Heart right ventricle (tissue), 16 donors: ENCODE results near the gene RNF166. TPM values are rescaled to one million over a fixed set of nuclear protein-coding genes. Genes with fewer than 3 reads are reported as not detected.

Experiments used
- ATAC-seq, 8 donors: fragments of 200-7000 bp; cut with Tn5 transposase; one replicate each; pipeline ENCODE4 v1.9.1; 2020; ENCODE audit warnings: mild to moderate bottlenecking in 8 of 8, moderate library complexity in 8 of 8, moderate number of reproducible peaks in 1 of 8
- DNase-seq, 2 donors: peaks; one replicate each; pipeline ENCODE4 v3.0.0-alpha.2; 2020
- H3K27ac ChIP-seq, 10 donors: fragments of 200-600 bp; sonication (generic) in 2 of 10; one replicate each; pipeline versions ENCODE4 v1.5.0 to v1.8.0; 2020 to 2022; ENCODE audit warnings: mild to moderate bottlenecking in 3 of 10
- H3K27me3 ChIP-seq, 7 donors: fragments of 200-600 bp; one replicate each; pipeline ENCODE4 v1.8.0; 2021 to 2022; ENCODE audit warnings: mild to moderate bottlenecking in 2 of 7
- H3K36me3 ChIP-seq, 9 donors: fragments of 200-600 bp; sonication (generic) in 1 of 9; one replicate each; pipeline versions ENCODE4 v1.5.0 to v1.8.0; 2020 to 2022; ENCODE audit warnings: mild to moderate bottlenecking in 2 of 9
- H3K4me1 ChIP-seq, 9 donors: fragments of 200-600 bp; sonication (generic) in 1 of 9; one replicate each; pipeline versions ENCODE4 v1.5.0 to v1.8.0; 2020 to 2022; ENCODE audit warnings: mild to moderate bottlenecking in 4 of 9
- H3K4me3 ChIP-seq, 10 donors: fragments of 200-600 bp; sonication (generic) in 2 of 10; one replicate each; pipeline versions ENCODE4 v1.5.0 to v1.8.0; 2020 to 2022; ENCODE audit warnings: mild to moderate bottlenecking in 7 of 10, moderate library complexity in 2 of 10
- H3K9me3 ChIP-seq, 11 donors: fragments of 200-600 bp in 10 of 11; sonication (generic) in 2 of 11; one replicate each; pipeline versions ENCODE4 v1.5.0 to v1.8.0; 2013 to 2022; ENCODE audit warnings: mild to moderate bottlenecking in 2 of 11, control low read depth in 1 of 11, moderate library complexity in 1 of 11
- CTCF ChIP-seq, 9 donors: fragments of 200-600 bp; sonication (generic) in 2 of 9; IDR thresholded peaks; one replicate each; pipeline versions ENCODE4 v1.5.0 to v1.8.0; 2021 to 2022; ENCODE audit warnings: antibody characterized with exemption in 9 of 9, mild to moderate bottlenecking in 5 of 9, moderate library complexity in 1 of 9
- WGBS, 2 donors: extraction: QIAGEN DNeasy Blood & Tissue Kit; methylation state at CpG; one replicate each; pipeline ENCODE4 v1.1.7; 2013; ENCODE audit warnings: inconsistent platforms in 1 of 2; 5-methylcytosine and 5-hydroxymethylcytosine counted together
- intact Hi-C, 10 donors: fragments of 100-400 bp; cut with DNase I; formaldehyde crosslinking; loops; one replicate each; pipeline versions ENCODE4 v1.11.1 to v1.14.2; 2022
- polyA plus RNA-seq, 2 donors: library from polyadenylated mRNA; stranded (reverse); fragments of 200-250 nt; gene quantifications; one replicate each; pipeline ENCODE4 v1.2.3, GENCODE V29; 2013
- total RNA-seq, 10 donors: library from RNA; stranded (reverse); fragmentation: NEBNext Ultra II Directional in 3 of 10; extraction: Animal tissue kit (Norgen Biotek cat#: 25700) in 3 of 10; gene quantifications; one replicate each; pipeline versions ENCODE4 v1.2.1 to v1.2.4, GENCODE V29; 2021 to 2023
- donor health status: Arrhythmogenic right ventricular cardiomyopathy.
- donor health status: ischemic (EF 13 %, LVEDD 7.1; RV severe dilation, severe dysfunction).
- donor health status: healthy with polysubstance abuse.
- donor health status: DM: no; HTN: yes; CAD: no.
- donor health status: DM: no; HTN: no; CAD: no.
- donor health status: ischemic (EF 25% LVEDD 6.9; RV normal size, moderate dysfunction).
- donor health status: ischemic (EF 25% LVEDD 5.7; RV mildly dilated, moderate dysfunction).
- donor health status: healthy.
- donor health status: DM: yes; HTN: yes; CAD: no.
- donor health status: Ischemic cardiomyopathy.
- donor health status: ischemic (EF 35%, LVEDD 5.7; RV mildly dilated, moderate dysfunction).
- donor health status: nonischemic (EF 11% LVEDD 7.7; RV severe dilation, severe dysfunction).
- donor health status: DM: yes; HTN: yes; CAD: no.
- donor health status: PGD.
- donor health status: ischemic (EF 29% LVEDD 5.4; RV normal size, mild dysfunction).
- donor health status: nonischemic (EF 23%, LVEDD 6.1; RV moderate dilation, normal function).

The RNF166 gene
- total and polyA plus RNA-seq, 12 donors: 11.8 to 38.0 (median 14.3) TPM

- WGBS, 2 donors: 95 to 97% methylated on average over 19 of the region's 19 CpGs
- no peak for TF ChIP-seq CTCF (IDR thresholded peaks at IDR 0.05)
- DNase-seq: no peak
- peaks cover 0 to 100% (median 38%) of the 10 kb centered on the region in 9 donors for H3K36me3 ChIP-seq
- no peak overlapping the region for H3K27ac ChIP-seq
- peak in 1 of 8 donors; percentile 2 for ATAC-seq
- H3K4me3 ChIP-seq: no peak overlapping the region
- H3K27me3 ChIP-seq: no peaks in the 10 kb centered on the region
- H3K4me1 ChIP-seq: no peaks in the 10 kb centered on the region
- intact Hi-C loops: no loop called here
- H3K9me3 ChIP-seq: no peaks in the 10 kb centered on the region
Measured at GRCh38 chr16:88719933-88720296, 13.7 kb upstream of the RNF166 start.

DNA sequence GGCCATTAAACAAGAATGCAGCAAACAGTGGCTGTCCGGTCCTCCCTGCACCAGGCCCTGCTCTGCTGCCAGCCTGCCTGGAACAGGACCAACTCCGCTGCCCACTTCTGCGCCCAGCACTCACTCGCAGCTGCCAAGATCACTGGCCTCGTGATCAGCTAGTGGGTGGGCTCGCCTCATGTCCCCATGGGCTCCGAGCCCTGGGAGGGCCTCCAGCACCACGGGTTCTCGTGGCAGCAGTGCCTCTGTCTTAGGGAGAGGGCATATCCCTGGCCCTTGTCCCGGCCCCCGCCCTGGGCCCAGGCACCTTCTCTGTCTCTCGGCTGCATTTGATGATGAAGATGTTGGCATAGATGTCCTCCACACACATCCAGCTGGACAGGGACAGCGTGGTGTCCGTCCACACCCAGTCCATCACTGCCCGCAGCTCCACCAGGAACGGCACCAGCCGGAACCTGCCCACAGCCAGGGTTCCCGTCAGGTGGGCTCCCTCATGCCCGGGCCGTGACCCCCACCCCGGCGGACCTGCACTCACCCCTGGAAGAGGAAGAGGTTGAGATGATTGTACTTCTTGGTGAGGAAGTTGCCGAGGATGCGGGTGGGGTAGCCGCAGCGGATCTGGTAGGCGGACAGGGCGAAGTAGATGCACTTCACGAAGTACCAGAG lies 13.2 kb upstream of the RNF166 start:
- WGBS, 2 donors: 77 to 82% methylated on average over 29 of the region's 29 CpGs
- Histone ChIP-seq H3K36me3 (peaks cover 0 to 100% (median 43%) of the 10 kb centered on the region in 9 donors), H3K4me1 (no peaks in the 10 kb centered on the region), H3K4me3 (no peak overlapping the region), H3K27me3 (no peaks in the 10 kb centered on the region), H3K27ac (peak overlapping the region in 1 of 10 donors; percentile 31), H3K9me3 (no peaks in the 10 kb centered on the region)
- intact Hi-C loops: no loop called here
- ATAC-seq: peak in 7 of 8 donors; percentile 4 to 80 (median 50)
- DNase-seq: peak; percentile 47 to 54
- TF ChIP-seq CTCF (IDR thresholded peaks at IDR 0.05): no peak

- 92 to 94% methylated on average over 11 of the region's 11 CpGs for WGBS, 2 donors
- ATAC-seq: no peak
- no peaks in the 10 kb centered on the region for H3K27me3 ChIP-seq
- no peak for DNase-seq
- H3K27ac ChIP-seq: no peak overlapping the region
- H3K36me3 ChIP-seq: peaks cover 0 to 100% (median 44%) of the 10 kb centered on the region in 9 donors
- intact Hi-C loops: no loop called here
- no peak for TF ChIP-seq CTCF (IDR thresholded peaks at IDR 0.05)
- H3K4me1 ChIP-seq: no peaks in the 10 kb centered on the region
- no peak overlapping the region for H3K4me3 ChIP-seq
- no peaks in the 10 kb centered on the region for H3K9me3 ChIP-seq
Measured at GRCh38 chr16:88718178-88718577, 12.0 kb upstream of the RNF166 start.

- Histone ChIP-seq H3K36me3 (peaks cover 0 to 85% (median 41%) of the 10 kb centered on the region in 9 donors), H3K9me3 (no peaks in the 10 kb centered on the region), H3K27me3 (no peaks in the 10 kb centered on the region), H3K4me1 (no peaks in the 10 kb centered on the region), H3K27ac (no peak overlapping the region), H3K4me3 (no peak overlapping the region)
- intact Hi-C loops: no loop called here
- WGBS, 2 donors: 96 to 97% methylated on average over 21 of the region's 21 CpGs
- DNase-seq (no peak), ATAC-seq (no peak)
- no peak for TF ChIP-seq CTCF (IDR thresholded peaks at IDR 0.05)
Measured at GRCh38 chr16:88716601-88717001, 10.4 kb upstream of the RNF166 start.
